H9 (cell line): ENCODE results near the gene APCDD1. TPM values are rescaled to one million over a fixed set of nuclear protein-coding genes. Genes with fewer than 3 reads are reported as not detected.

Experiments
- DNase-seq: peaks from one replicate; pipeline ENCODE4 v3.0.0-alpha.2; 2017
- H2AFZ ChIP-seq: one replicate; pipeline ENCODE4 v1.6.1; 2013; ENCODE audit warnings: mild to moderate bottlenecking, low read length, control low read depth, moderate library complexity
- H2AK5ac ChIP-seq: 2 replicates; pipeline ENCODE4 v1.6.1; 2013; ENCODE audit warnings: low read length, control low read depth, mixed read lengths; ENCODE audit not compliant: insufficient read length
- H2BK120ac ChIP-seq: one replicate; pipeline ENCODE4 v1.6.1; 2013; ENCODE audit warnings: low read depth, mild to moderate bottlenecking, low read length, control low read depth, inconsistent platforms; ENCODE audit not compliant: poor library complexity, severe bottlenecking
- H2BK12ac ChIP-seq: 2 replicates; pipeline ENCODE4 v1.6.1; 2013; ENCODE audit warnings: low read length, control low read depth, mixed read lengths, low read depth; ENCODE audit not compliant: insufficient read length
- H2BK15ac ChIP-seq: 2 replicates; pipeline ENCODE4 v1.6.1; 2013; ENCODE audit warnings: low read depth, low read length, control low read depth
- H2BK20ac ChIP-seq: one replicate; pipeline ENCODE4 v1.6.1; 2013; ENCODE audit warnings: low read depth, mild to moderate bottlenecking, low read length, control low read depth, inconsistent platforms; ENCODE audit not compliant: poor library complexity, severe bottlenecking
- H2BK5ac ChIP-seq: 2 replicates; pipeline ENCODE4 v1.6.1; 2013; ENCODE audit warnings: low read length, control low read depth, mixed read lengths; ENCODE audit not compliant: insufficient read length
- H3K14ac ChIP-seq: 2 replicates; pipeline ENCODE4 v1.6.1; 2013; ENCODE audit warnings: low read length, control low read depth; ENCODE audit not compliant: insufficient read depth
- H3K18ac ChIP-seq: 2 replicates; pipeline ENCODE4 v1.6.1; 2013; ENCODE audit warnings: low read depth, mild to moderate bottlenecking, mixed read lengths, low read length, control low read depth; ENCODE audit not compliant: insufficient read length
- H3K23ac ChIP-seq: 2 replicates; pipeline ENCODE4 v1.6.1; 2013; ENCODE audit warnings: low read length, control low read depth, mixed read lengths, low read depth; ENCODE audit not compliant: insufficient read length
- H3K23me2 ChIP-seq: 2 replicates; pipeline ENCODE4 v1.6.1; 2013; ENCODE audit warnings: low read depth, mild to moderate bottlenecking, mixed read lengths, low read length, control low read depth; ENCODE audit not compliant: insufficient read length, poor library complexity, severe bottlenecking
- H3K27ac ChIP-seq: 2 replicates; pipeline ENCODE4 v1.5.1; 2013; ENCODE audit warnings: low read length, control low read depth, mixed read lengths, low read depth; ENCODE audit not compliant: insufficient read length
- H3K27me3 ChIP-seq: 2 replicates; pipeline ENCODE4 v1.6.1; 2013; ENCODE audit warnings: low read length, control low read depth, inconsistent platforms; ENCODE audit not compliant: insufficient read depth
- H3K4ac ChIP-seq: 2 replicates; pipeline ENCODE4 v1.6.1; 2013; ENCODE audit warnings: low read depth, mild to moderate bottlenecking, control low read depth, inconsistent platforms, low read length, moderate library complexity
- H3K4me1 ChIP-seq: 2 replicates; pipeline ENCODE4 v1.6.1; 2013; ENCODE audit warnings: low read length, control low read depth, inconsistent platforms; ENCODE audit not compliant: insufficient read depth
- H3K4me2 ChIP-seq: 2 replicates; pipeline ENCODE4 v1.6.1; 2013; ENCODE audit warnings: low read length, control low read depth, mixed read lengths; ENCODE audit not compliant: insufficient read length, insufficient read depth
- H3K56ac ChIP-seq: 2 replicates; pipeline ENCODE4 v1.6.1; 2013; ENCODE audit warnings: low read depth, mild to moderate bottlenecking, mixed read lengths, low read length, control low read depth; ENCODE audit not compliant: insufficient read length
- H3K79me1 ChIP-seq: 2 replicates; pipeline ENCODE4 v1.6.1; 2013; ENCODE audit warnings: low read depth, mild to moderate bottlenecking, moderate library complexity, low read length, control low read depth, inconsistent platforms; ENCODE audit not compliant: insufficient read depth, poor library complexity, severe bottlenecking
- H3K79me2 ChIP-seq: 2 replicates; pipeline ENCODE4 v1.6.1; 2013; ENCODE audit warnings: low read length, control low read depth, inconsistent platforms; ENCODE audit not compliant: insufficient read depth
- H3K9ac ChIP-seq: 2 replicates; pipeline ENCODE4 v1.6.1; 2013; ENCODE audit warnings: low read length, control low read depth, mixed read lengths; ENCODE audit not compliant: insufficient read length; ENCODE audit errors: extremely low read depth
- H3K9me3 ChIP-seq: one replicate; pipeline ENCODE4 v1.6.1; 2013; ENCODE audit warnings: low read depth, low read length, inconsistent platforms; ENCODE audit not compliant: control insufficient read depth
- H3T11ph ChIP-seq: one replicate; pipeline ENCODE4 v1.6.1; 2013; ENCODE audit warnings: mild to moderate bottlenecking, low read length, control low read depth, inconsistent platforms
- H4K20me1 ChIP-seq: one replicate; pipeline ENCODE4 v1.6.1; 2013; ENCODE audit not compliant: control insufficient read depth, insufficient read length, insufficient read depth
- H4K5ac ChIP-seq: 2 replicates; pipeline ENCODE4 v1.6.1; 2013; ENCODE audit warnings: low read depth, mild to moderate bottlenecking, mixed read lengths, low read length, control low read depth; ENCODE audit not compliant: insufficient read length
- H4K8ac ChIP-seq: replicated peaks from 2 replicates; pipeline ENCODE4 v1.6.1; 2013; ENCODE audit warnings: low read length, control low read depth, mixed read lengths, low read depth; ENCODE audit not compliant: insufficient read length
- H4K91ac ChIP-seq: 2 replicates; pipeline ENCODE4 v1.6.1; 2013; ENCODE audit warnings: low read depth, mild to moderate bottlenecking, moderate library complexity, mixed read lengths, low read length, control low read depth; ENCODE audit not compliant: insufficient read length
- H3K27ac Mint-ChIP-seq, 3 experiments: 2 replicates in 2 of 3; 3 replicates in 1 of 3; pipeline ENCODE4 v1.8.0; 2020 to 2021; ENCODE audit warnings: mixed read lengths in 3 of 3, mild to moderate bottlenecking in 1 of 3, moderate library complexity in 1 of 3
- H3K27me3 Mint-ChIP-seq: 2 replicates; pipeline ENCODE4 v1.8.0; 2021; ENCODE audit warnings: low read depth, mild to moderate bottlenecking, moderate library complexity, mixed read lengths
- H3K36me3 Mint-ChIP-seq, 3 experiments: 2 replicates in 2 of 3; 3 replicates in 1 of 3; pipeline ENCODE4 v1.8.0; 2020 to 2021; ENCODE audit warnings: low read depth in 3 of 3, mixed read lengths in 3 of 3; ENCODE audit not compliant: insufficient read depth in 1 of 3
- H3K4me1 Mint-ChIP-seq, 2 experiments: 2 replicates each; pipeline ENCODE4 v1.8.0; 2020; ENCODE audit warnings: mixed read lengths in 2 of 2
- H3K4me3 Mint-ChIP-seq, 2 experiments: 2 replicates in 1 of 2; 3 replicates in 1 of 2; pipeline ENCODE4 v1.8.0; 2020 to 2021; ENCODE audit warnings: mild to moderate bottlenecking in 2 of 2, mixed read lengths in 2 of 2, moderate library complexity in 1 of 2
- H3K9me3 Mint-ChIP-seq, 2 experiments: 2 replicates in 1 of 2; 3 replicates in 1 of 2; pipeline ENCODE4 v1.8.0; 2020; ENCODE audit warnings: mild to moderate bottlenecking in 2 of 2, mixed read lengths in 2 of 2, moderate library complexity in 1 of 2
- CTCF ChIP-seq: fragments of 200-600 bp; sonication (generic); conservative IDR thresholded peaks from 3 replicates; pipeline ENCODE4 v1.8.0; 2021; ENCODE audit warnings: antibody characterized with exemption, mild to moderate bottlenecking
- WGBS: extraction: QIAGEN DNeasy Blood & Tissue Kit; methylation state at CpG from one replicate; pipeline ENCODE4 v1.1.7; 2013; ENCODE audit warnings: missing lambda C conversion rate, low lambda C conversion rate, mixed read lengths; ENCODE audit not compliant: insufficient read length; ENCODE audit errors: extremely low coverage; 5-methylcytosine and 5-hydroxymethylcytosine counted together
- total RNA-seq: library from RNA; stranded (reverse); gene quantifications from 2 replicates; pipeline ENCODE4 v1.2.1, GENCODE V29; 2021

APCDD1 gene
- total RNA-seq, 1 experiment from 2014 or later, result 1.8 TPM

GRCh38 chr18:10515456-10515855, 61.0 kb downstream of the APCDD1 start:
- no peaks in the 10 kb centered on the region for H3K4me1 ChIP-seq
- H4K8ac ChIP-seq, result no peak overlapping the region
- no peak overlapping the region for H3K4ac ChIP-seq
- H3K27me3 ChIP-seq, result no peaks in the 10 kb centered on the region
- no peak for TF ChIP-seq CTCF
- no peaks in the 10 kb centered on the region; a peak in 2 of 7 replicates for H3K36me3 Mint-ChIP-seq
- no CpG with 5 or more reads among the region's 4 CpGs for WGBS
- H2BK5ac ChIP-seq, result no peak overlapping the region
- H2BK120ac ChIP-seq, result no peak overlapping the region
- no peak for DNase-seq
- H2AK5ac ChIP-seq, result no peak overlapping the region
- H3K23ac ChIP-seq, result no peak overlapping the region
- H3K9me3 Mint-ChIP-seq, result peaks cover 0 to 3% of the 10 kb centered on the region in 2 experiments; a peak in 3 of 5 replicates
- H2BK12ac ChIP-seq, result no peak overlapping the region
- H3K27ac ChIP-seq, result no peak overlapping the region
- no peaks in the 10 kb centered on the region for H3K9me3 ChIP-seq
- H3K27ac Mint-ChIP-seq, result no peak overlapping the region
- H2BK20ac ChIP-seq, result no peak overlapping the region
- H4K20me1 ChIP-seq, result no peaks in the 10 kb centered on the region
- no peak overlapping the region for H3K14ac ChIP-seq
- peaks cover 8% of the 10 kb centered on the region; the same call in 1 of the 2 replicates for H3K27me3 Mint-ChIP-seq
- no peak overlapping the region for H2BK15ac ChIP-seq
- no peak overlapping the region for H3K56ac ChIP-seq
- no peak overlapping the region for H3K18ac ChIP-seq
- no peak overlapping the region for H2AFZ ChIP-seq
- no peak overlapping the region for H4K91ac ChIP-seq
- no peak overlapping the region for H3T11ph ChIP-seq
- H3K79me1 ChIP-seq, result no peaks in the 10 kb centered on the region
- no peak overlapping the region for H4K5ac ChIP-seq
- H3K4me1 Mint-ChIP-seq, result peaks cover 0 to 2% of the 10 kb centered on the region in 2 experiments; a peak in 1 of 4 replicates
- no peak overlapping the region for H3K4me2 ChIP-seq
- H3K23me2 ChIP-seq, result no peaks in the 10 kb centered on the region
- H3K79me2 ChIP-seq, result no peaks in the 10 kb centered on the region
- no peak overlapping the region for H3K4me3 Mint-ChIP-seq
- H3K9ac ChIP-seq, result no peak overlapping the region
